ENCODE data around the gene KSR2. TPM values are rescaled to one million over a fixed set of nuclear protein-coding genes. Genes with fewer than 3 reads are reported as not detected.

Gene KSR2
- total and polyA plus RNA-seq, 2 donors = 0.02 to 0.09 TPM

GRCh38 chr12:117593815-117594400 is 374.9 kb downstream of the KSR2 start:
- H3K4me1 ChIP-seq (ENCODE audit: control insufficient read depth in 2 of 2, insufficient read depth in 2 of 2, low read length in 2 of 2) = no peaks in the 10 kb centered on the region
- H3K9me3 ChIP-seq (ENCODE audit: control insufficient read depth in 2 of 2, insufficient read depth in 1 of 2, low read length in 1 of 2) = no peaks in the 10 kb centered on the region
- H3K27me3 ChIP-seq (ENCODE audit: control insufficient read depth in 2 of 2, insufficient read depth in 1 of 2, low read length in 1 of 2) = no peaks in the 10 kb centered on the region
- no peaks in the 10 kb centered on the region for H3K36me3 ChIP-seq (ENCODE audit: control insufficient read depth in 2 of 2, insufficient read depth in 2 of 2, low read length in 1 of 2)
- WGBS = 75% methylated on average over 7 of the region's 7 CpGs
- DNase-seq (ENCODE audit: low read depth in 6 of 9, low spot score in 9 of 9) = no peak
- no peak overlapping the region for H3K4me3 ChIP-seq (ENCODE audit: low read length in 2 of 2)
- no peak overlapping the region for H3K27ac ChIP-seq (ENCODE audit: low read depth in 1 of 2, low read length in 1 of 2)

DNA sequence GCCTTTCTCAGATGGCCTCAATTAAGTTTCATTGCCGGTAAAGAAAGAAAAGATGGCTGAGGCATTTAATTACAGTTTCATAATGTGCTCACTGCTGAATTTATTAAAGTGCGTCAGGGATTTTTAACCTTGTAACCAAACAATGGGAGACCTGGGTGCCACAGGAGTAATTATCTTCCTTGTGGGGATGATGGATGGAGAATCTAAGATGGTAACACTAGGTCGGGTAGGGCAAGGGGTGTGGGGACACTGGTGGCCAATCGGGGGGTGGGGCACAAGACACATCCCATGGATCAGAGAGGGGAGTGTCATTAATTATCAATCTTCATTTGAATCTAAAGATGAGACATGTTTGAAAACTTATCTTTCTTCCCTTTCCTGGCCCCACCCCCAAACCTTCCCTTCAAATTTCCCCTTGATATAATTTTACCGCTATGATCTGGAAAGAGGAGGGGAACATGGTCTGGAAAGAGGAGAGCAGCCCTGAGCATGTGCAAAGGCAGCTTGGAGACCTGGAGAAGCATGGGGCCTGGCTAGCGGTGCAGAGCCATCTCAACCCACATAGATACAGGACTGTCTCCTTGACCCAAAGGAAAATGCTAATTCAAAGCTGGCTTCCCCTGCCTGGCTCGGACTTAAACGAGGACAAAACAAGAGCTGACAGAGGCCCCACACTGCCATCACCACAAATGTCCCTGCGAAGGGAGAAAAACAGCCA is 376.0 kb downstream of the KSR2 start:
- DNase-seq (ENCODE audit: low read depth in 6 of 9, low spot score in 9 of 9) = no peak
- H3K4me1 ChIP-seq (ENCODE audit: control insufficient read depth in 2 of 2, insufficient read depth in 2 of 2, low read length in 2 of 2) = no peaks in the 10 kb centered on the region
- no peaks in the 10 kb centered on the region for H3K36me3 ChIP-seq (ENCODE audit: control insufficient read depth in 2 of 2, insufficient read depth in 2 of 2, low read length in 1 of 2)
- WGBS = 67% methylated on average over 9 of the region's 9 CpGs
- H3K27ac ChIP-seq (ENCODE audit: low read depth in 1 of 2, low read length in 1 of 2) = no peak overlapping the region
- no peaks in the 10 kb centered on the region for H3K27me3 ChIP-seq (ENCODE audit: control insufficient read depth in 2 of 2, insufficient read depth in 1 of 2, low read length in 1 of 2)
- H3K4me3 ChIP-seq (ENCODE audit: low read length in 2 of 2) = no peak overlapping the region
- no peaks in the 10 kb centered on the region for H3K9me3 ChIP-seq (ENCODE audit: control insufficient read depth in 2 of 2, insufficient read depth in 1 of 2, low read length in 1 of 2)

- H3K27me3 ChIP-seq (ENCODE audit: control insufficient read depth in 2 of 2, insufficient read depth in 1 of 2, low read length in 1 of 2) = no peaks in the 10 kb centered on the region
- no peak overlapping the region for H3K4me3 ChIP-seq (ENCODE audit: low read length in 2 of 2)
- WGBS = 54% methylated on average over 2 of the region's 2 CpGs
- no peak overlapping the region for H3K27ac ChIP-seq (ENCODE audit: low read depth in 1 of 2, low read length in 1 of 2)
- no peaks in the 10 kb centered on the region for H3K9me3 ChIP-seq (ENCODE audit: control insufficient read depth in 2 of 2, insufficient read depth in 1 of 2, low read length in 1 of 2)
- no peaks in the 10 kb centered on the region for H3K4me1 ChIP-seq (ENCODE audit: control insufficient read depth in 2 of 2, insufficient read depth in 2 of 2, low read length in 2 of 2)
- no peak for DNase-seq (ENCODE audit: low read depth in 6 of 9, low spot score in 9 of 9)
- H3K36me3 ChIP-seq (ENCODE audit: control insufficient read depth in 2 of 2, insufficient read depth in 2 of 2, low read length in 1 of 2) = no peaks in the 10 kb centered on the region
Observed at GRCh38 chr12:117590999-117591398, 377.8 kb downstream of the KSR2 start.

DNA sequence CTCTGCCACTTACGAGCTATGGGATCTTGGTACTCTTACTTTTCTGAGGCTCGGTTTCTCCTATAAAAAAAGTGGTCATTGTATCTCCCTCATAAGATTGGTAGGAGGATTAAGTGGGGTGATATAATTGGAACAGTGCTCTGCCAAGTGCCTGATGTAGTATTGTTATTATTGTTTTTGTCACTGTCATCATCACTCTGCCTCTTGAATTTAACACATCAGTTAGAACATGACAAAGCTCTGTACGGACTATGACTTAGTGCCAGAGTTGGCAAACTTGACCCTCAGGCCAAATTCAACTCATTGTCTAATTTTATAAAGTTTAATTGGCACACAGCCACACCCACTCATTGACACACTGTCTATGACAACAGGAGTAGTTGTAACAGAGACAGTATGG is 378.4 kb downstream of the KSR2 start:
- no peaks in the 10 kb centered on the region for H3K36me3 ChIP-seq (ENCODE audit: control insufficient read depth in 2 of 2, insufficient read depth in 2 of 2, low read length in 1 of 2)
- no peak overlapping the region for H3K27ac ChIP-seq (ENCODE audit: low read depth in 1 of 2, low read length in 1 of 2)
- no peak overlapping the region for H3K4me3 ChIP-seq (ENCODE audit: low read length in 2 of 2)
- no peaks in the 10 kb centered on the region for H3K9me3 ChIP-seq (ENCODE audit: control insufficient read depth in 2 of 2, insufficient read depth in 1 of 2, low read length in 1 of 2)
- no peaks in the 10 kb centered on the region for H3K27me3 ChIP-seq (ENCODE audit: control insufficient read depth in 2 of 2, insufficient read depth in 1 of 2, low read length in 1 of 2)
- 90% methylated on average over 3 of the region's 3 CpGs for WGBS
- H3K4me1 ChIP-seq (ENCODE audit: control insufficient read depth in 2 of 2, insufficient read depth in 2 of 2, low read length in 2 of 2) = no peaks in the 10 kb centered on the region
- no peak for DNase-seq (ENCODE audit: low read depth in 6 of 9, low spot score in 9 of 9)

DNA sequence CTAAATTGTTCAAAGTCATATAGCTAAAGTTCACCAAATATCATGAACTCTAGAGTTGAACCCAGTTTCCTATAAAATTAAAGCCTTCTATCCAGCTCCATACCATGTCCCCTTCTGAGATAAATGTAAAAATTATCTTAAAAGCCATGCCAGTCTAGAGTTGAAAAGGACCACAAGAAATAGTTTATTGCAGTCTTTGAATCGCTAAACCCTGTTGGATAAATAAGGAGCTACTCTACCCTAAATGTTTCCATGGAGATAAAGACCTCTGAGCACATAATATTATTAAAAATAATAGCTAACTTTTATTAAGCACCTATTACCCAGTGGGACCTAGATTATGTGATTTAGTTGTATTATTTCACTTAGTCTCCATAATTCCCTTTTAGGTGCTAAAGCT is 379.8 kb downstream of the KSR2 start:
- Histone ChIP-seq H3K27ac (ENCODE audit: low read depth in 1 of 2, low read length in 1 of 2) (no peak overlapping the region), H3K36me3 (ENCODE audit: control insufficient read depth in 2 of 2, insufficient read depth in 2 of 2, low read length in 1 of 2) (no peaks in the 10 kb centered on the region), H3K4me1 (ENCODE audit: control insufficient read depth in 2 of 2, insufficient read depth in 2 of 2, low read length in 2 of 2) (no peaks in the 10 kb centered on the region), H3K4me3 (ENCODE audit: low read length in 2 of 2) (no peak overlapping the region), H3K9me3 (ENCODE audit: control insufficient read depth in 2 of 2, insufficient read depth in 1 of 2, low read length in 1 of 2) (no peaks in the 10 kb centered on the region), H3K27me3 (ENCODE audit: control insufficient read depth in 2 of 2, insufficient read depth in 1 of 2, low read length in 1 of 2) (no peaks in the 10 kb centered on the region)
- no peak for DNase-seq (ENCODE audit: low read depth in 6 of 9, low spot score in 9 of 9)
- WGBS = 90% methylated on average over 1 of the region's 1 CpG

DNA sequence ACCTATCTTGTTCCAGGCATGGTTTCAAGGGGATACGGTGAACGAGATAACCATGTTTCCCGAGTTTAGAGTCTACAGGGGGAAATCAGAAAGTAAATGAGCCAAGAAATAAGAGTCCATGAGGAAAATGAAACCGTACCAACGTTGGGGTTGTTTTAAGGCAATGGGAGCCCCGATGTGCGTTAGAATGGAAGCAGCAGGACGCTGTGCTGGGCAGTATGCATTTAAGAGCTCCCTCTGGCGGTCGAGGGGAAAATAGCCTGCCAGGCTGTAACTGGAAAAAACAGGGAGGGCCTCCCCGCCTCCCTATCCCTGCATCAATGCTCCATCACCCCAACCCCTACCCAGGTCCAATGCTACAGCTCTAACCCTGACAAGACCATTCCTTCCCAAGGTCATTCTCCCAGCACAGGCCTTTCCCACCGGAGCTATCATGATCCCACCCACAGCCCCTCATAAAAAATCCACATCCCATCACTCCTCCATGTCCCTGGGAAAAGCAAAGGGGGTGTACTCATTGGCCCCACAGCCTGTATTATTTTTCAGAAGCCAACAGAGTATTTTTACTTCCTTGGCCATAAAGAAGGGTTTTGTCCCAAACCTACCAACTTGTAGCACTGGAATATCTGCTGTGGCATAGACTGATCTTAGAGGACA is 381.0 kb downstream of the KSR2 start:
- WGBS = 21% methylated on average over 12 of the region's 12 CpGs
- peak in 7 of 9 donors; percentile 5 to 35 (median 16) for DNase-seq (ENCODE audit: low read depth in 6 of 9, low spot score in 9 of 9)
- no peak overlapping the region for H3K4me3 ChIP-seq (ENCODE audit: low read length in 2 of 2)
- H3K27me3 ChIP-seq (ENCODE audit: control insufficient read depth in 2 of 2, insufficient read depth in 1 of 2, low read length in 1 of 2) = peaks cover 0 to 4% of the 10 kb centered on the region in 2 donors
- no peaks in the 10 kb centered on the region for H3K9me3 ChIP-seq (ENCODE audit: control insufficient read depth in 2 of 2, insufficient read depth in 1 of 2, low read length in 1 of 2)
- no peaks in the 10 kb centered on the region for H3K4me1 ChIP-seq (ENCODE audit: control insufficient read depth in 2 of 2, insufficient read depth in 2 of 2, low read length in 2 of 2)
- H3K27ac ChIP-seq (ENCODE audit: low read depth in 1 of 2, low read length in 1 of 2) = no peak overlapping the region
- no peaks in the 10 kb centered on the region for H3K36me3 ChIP-seq (ENCODE audit: control insufficient read depth in 2 of 2, insufficient read depth in 2 of 2, low read length in 1 of 2)

DNA sequence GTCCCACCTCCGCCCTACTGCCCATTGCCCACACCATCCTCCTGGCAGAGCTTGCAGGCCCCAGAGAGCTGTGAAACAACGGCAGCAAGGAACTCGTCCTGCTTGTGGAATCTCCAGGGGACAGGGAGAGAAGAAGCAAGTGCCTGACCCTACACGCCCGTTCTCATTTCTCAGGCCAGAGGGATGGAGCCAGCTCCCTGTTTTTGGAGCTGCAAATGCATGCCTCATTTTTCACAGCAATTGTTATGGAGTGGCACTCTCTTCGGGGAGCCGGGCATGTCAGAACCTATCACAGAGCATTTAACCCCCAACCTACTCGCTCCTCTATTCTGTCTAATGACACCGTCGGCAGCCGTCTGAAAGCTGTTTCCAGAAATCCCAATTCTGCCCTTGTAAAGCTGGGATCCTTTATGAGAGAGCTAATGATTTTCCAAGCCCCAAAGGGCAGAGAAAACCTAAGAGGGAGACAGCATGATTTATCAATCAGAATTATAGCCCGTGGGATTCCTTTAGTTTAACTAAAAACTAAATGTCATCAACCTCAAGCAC is 385.0 kb downstream of the KSR2 start:
- H3K4me3 ChIP-seq (ENCODE audit: low read length in 2 of 2) = no peak overlapping the region
- H3K27me3 ChIP-seq (ENCODE audit: control insufficient read depth in 2 of 2, insufficient read depth in 1 of 2, low read length in 1 of 2) = peaks cover 0 to 4% of the 10 kb centered on the region in 2 donors
- no peaks in the 10 kb centered on the region for H3K9me3 ChIP-seq (ENCODE audit: control insufficient read depth in 2 of 2, insufficient read depth in 1 of 2, low read length in 1 of 2)
- H3K27ac ChIP-seq (ENCODE audit: low read depth in 1 of 2, low read length in 1 of 2) = no peak overlapping the region
- H3K36me3 ChIP-seq (ENCODE audit: control insufficient read depth in 2 of 2, insufficient read depth in 2 of 2, low read length in 1 of 2) = no peaks in the 10 kb centered on the region
- WGBS = 29% methylated on average over 12 of the region's 12 CpGs
- H3K4me1 ChIP-seq (ENCODE audit: control insufficient read depth in 2 of 2, insufficient read depth in 2 of 2, low read length in 2 of 2) = no peaks in the 10 kb centered on the region
- no peak for DNase-seq (ENCODE audit: low read depth in 6 of 9, low spot score in 9 of 9)

- Histone ChIP-seq H3K4me3 (ENCODE audit: low read length in 2 of 2) (no peak overlapping the region), H3K27me3 (ENCODE audit: control insufficient read depth in 2 of 2, insufficient read depth in 1 of 2, low read length in 1 of 2) (peaks cover 0 to 4% of the 10 kb centered on the region in 2 donors), H3K36me3 (ENCODE audit: control insufficient read depth in 2 of 2, insufficient read depth in 2 of 2, low read length in 1 of 2) (no peaks in the 10 kb centered on the region), H3K9me3 (ENCODE audit: control insufficient read depth in 2 of 2, insufficient read depth in 1 of 2, low read length in 1 of 2) (no peaks in the 10 kb centered on the region), H3K27ac (ENCODE audit: low read depth in 1 of 2, low read length in 1 of 2) (no peak overlapping the region), H3K4me1 (ENCODE audit: control insufficient read depth in 2 of 2, insufficient read depth in 2 of 2, low read length in 2 of 2) (no peaks in the 10 kb centered on the region)
- WGBS = 90% methylated on average over 2 of the region's 2 CpGs
- DNase-seq (ENCODE audit: low read depth in 6 of 9, low spot score in 9 of 9) = no peak
Observed at GRCh38 chr12:117583092-117583491, 385.7 kb downstream of the KSR2 start.

DNA sequence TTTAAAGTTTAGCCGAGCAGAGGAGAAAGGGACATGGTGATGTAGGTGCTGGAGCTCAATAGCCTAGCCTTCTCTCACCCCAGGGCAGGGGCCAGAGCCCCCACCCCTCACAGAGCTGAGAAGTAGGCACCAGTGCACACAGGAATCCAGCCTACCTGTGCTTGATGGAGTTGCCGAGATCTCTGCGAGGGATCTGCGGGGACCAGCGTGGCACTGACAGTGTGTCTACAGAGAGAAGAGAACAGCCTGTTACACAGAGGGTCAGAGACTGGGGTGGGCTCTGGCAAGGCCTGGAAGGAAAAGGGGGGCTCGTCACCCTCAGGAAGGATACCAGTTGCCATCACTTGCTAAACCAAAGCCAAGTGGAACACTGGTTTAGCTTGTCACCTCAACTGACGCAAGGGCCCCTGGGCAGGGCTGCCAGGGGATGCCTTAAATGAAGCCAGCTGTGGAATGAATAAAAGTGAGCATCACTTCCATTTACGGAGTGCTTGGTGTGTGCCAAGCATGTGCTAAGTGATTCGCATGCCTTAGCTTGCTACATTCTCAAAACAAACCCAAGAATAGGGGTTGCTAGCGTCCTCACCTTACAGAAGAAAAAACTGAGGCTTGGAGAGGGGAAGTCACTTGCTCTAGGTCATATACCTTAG is 386.5 kb downstream of the KSR2 start:
- H3K27ac ChIP-seq (ENCODE audit: low read depth in 1 of 2, low read length in 1 of 2) = no peak overlapping the region
- H3K36me3 ChIP-seq (ENCODE audit: control insufficient read depth in 2 of 2, insufficient read depth in 2 of 2, low read length in 1 of 2) = no peaks in the 10 kb centered on the region
- no peak overlapping the region for H3K4me3 ChIP-seq (ENCODE audit: low read length in 2 of 2)
- H3K27me3 ChIP-seq (ENCODE audit: control insufficient read depth in 2 of 2, insufficient read depth in 1 of 2, low read length in 1 of 2) = peaks cover 0 to 4% of the 10 kb centered on the region in 2 donors
- no peaks in the 10 kb centered on the region for H3K4me1 ChIP-seq (ENCODE audit: control insufficient read depth in 2 of 2, insufficient read depth in 2 of 2, low read length in 2 of 2)
- WGBS = 78% methylated on average over 10 of the region's 10 CpGs
- DNase-seq (ENCODE audit: low read depth in 6 of 9, low spot score in 9 of 9) = no peak
- H3K9me3 ChIP-seq (ENCODE audit: control insufficient read depth in 2 of 2, insufficient read depth in 1 of 2, low read length in 1 of 2) = no peaks in the 10 kb centered on the region
